Sigmoid colon (tissue), 7 donors: ENCODE measurements around the gene CLMP. TPM values are rescaled to one million over a fixed set of nuclear protein-coding genes. Genes with fewer than 3 reads are reported as not detected.
A peak's percentile ranks its signal among the peaks of the same experiment; 100 is the strongest.

Experiments
- DNase-seq: peaks from one replicate; pipeline ENCODE4 v3.0.0-alpha.2; 2019
- H3K27ac ChIP-seq, 4 donors: fragments of 200-600 bp; sonication (generic); one replicate each; pipeline ENCODE4 v1.5.1; 2016 to 2019; ENCODE audit warnings: mild to moderate bottlenecking in 1 of 4
- H3K27me3 ChIP-seq, 3 donors: fragments of 200-600 bp; sonication (generic); one replicate each; pipeline ENCODE4 v1.5.1; 2019; ENCODE audit warnings: mild to moderate bottlenecking in 1 of 3
- H3K36me3 ChIP-seq, 4 donors: fragments of 200-600 bp; sonication (generic); one replicate each; pipeline ENCODE4 v1.5.1; 2016 to 2019
- H3K4me1 ChIP-seq, 4 donors: fragments of 200-600 bp; sonication (generic); one replicate each; pipeline ENCODE4 v1.5.1; 2017 to 2019
- H3K4me3 ChIP-seq, 4 donors: fragments of 200-600 bp; sonication (generic); one replicate each; pipeline ENCODE4 v1.5.1; 2017 to 2019; ENCODE audit warnings: mild to moderate bottlenecking in 2 of 4, moderate library complexity in 1 of 4
- H3K9me3 ChIP-seq, 4 donors: fragments of 200-600 bp in 3 of 4; sonication (generic) in 3 of 4; one replicate each; pipeline versions ENCODE4 v1.5.1 to v1.6.1; 2013 to 2019
- CTCF ChIP-seq, 4 experiments: fragments of 450-650 bp in 3 of 4; fragments of 200-600 bp in 1 of 4; IDR thresholded peaks; one replicate each; pipeline ENCODE4 v1.5.1; 2016 to 2019; ENCODE audit warnings: antibody characterized with exemption in 4 of 4, mild to moderate bottlenecking in 3 of 4, moderate library complexity in 2 of 4
- EP300 ChIP-seq, 4 donors: sonication (generic); formaldehyde crosslinking; IDR thresholded peaks; one replicate each; pipeline ENCODE4 v1.6.1; 2017; ENCODE audit warnings: antibody characterized with exemption in 4 of 4
- POLR2A ChIP-seq, 2 donors: fragments of 450-650 bp; IDR thresholded peaks; one replicate each; pipeline ENCODE4 v1.6.1; 2016; ENCODE audit warnings: antibody characterized with exemption in 2 of 2, mild to moderate bottlenecking in 2 of 2, moderate library complexity in 2 of 2
- POLR2AphosphoS5 ChIP-seq, 4 donors: sonication (generic); formaldehyde crosslinking; IDR thresholded peaks; one replicate each; pipeline ENCODE4 v1.6.1; 2017; ENCODE audit warnings: antibody characterized with exemption in 4 of 4
- WGBS, 2 donors: extraction: QIAGEN DNeasy Blood & Tissue Kit; methylation state at CpG; one replicate each; pipeline ENCODE4 v1.1.7; 2013; 5-methylcytosine and 5-hydroxymethylcytosine counted together
- intact Hi-C: fragments of 100-400 bp; cut with DNase I; formaldehyde crosslinking; loops from one replicate; pipeline ENCODE4 v1.15.1; 2023
- polyA plus RNA-seq, 3 donors: library from polyadenylated mRNA; stranded (reverse); fragments of 200-250 nt; gene quantifications; one replicate each; pipeline ENCODE4 v1.2.3, GENCODE V29; 2013
- total RNA-seq, 4 donors: library from RNA; depleted of rRNA; stranded (reverse); fragments of >200 nt; gene quantifications; one replicate each; pipeline ENCODE4 v1.1.0, GENCODE V29; 2016
- donor health status: healthy with polysubstance abuse.
- donor health status: Bipolar disorder and iron deficiency.
- donor health status: healthy.

Gene CLMP
- total and polyA plus RNA-seq, 7 donors, result 1.4 to 180 (median 104) TPM

DNA sequence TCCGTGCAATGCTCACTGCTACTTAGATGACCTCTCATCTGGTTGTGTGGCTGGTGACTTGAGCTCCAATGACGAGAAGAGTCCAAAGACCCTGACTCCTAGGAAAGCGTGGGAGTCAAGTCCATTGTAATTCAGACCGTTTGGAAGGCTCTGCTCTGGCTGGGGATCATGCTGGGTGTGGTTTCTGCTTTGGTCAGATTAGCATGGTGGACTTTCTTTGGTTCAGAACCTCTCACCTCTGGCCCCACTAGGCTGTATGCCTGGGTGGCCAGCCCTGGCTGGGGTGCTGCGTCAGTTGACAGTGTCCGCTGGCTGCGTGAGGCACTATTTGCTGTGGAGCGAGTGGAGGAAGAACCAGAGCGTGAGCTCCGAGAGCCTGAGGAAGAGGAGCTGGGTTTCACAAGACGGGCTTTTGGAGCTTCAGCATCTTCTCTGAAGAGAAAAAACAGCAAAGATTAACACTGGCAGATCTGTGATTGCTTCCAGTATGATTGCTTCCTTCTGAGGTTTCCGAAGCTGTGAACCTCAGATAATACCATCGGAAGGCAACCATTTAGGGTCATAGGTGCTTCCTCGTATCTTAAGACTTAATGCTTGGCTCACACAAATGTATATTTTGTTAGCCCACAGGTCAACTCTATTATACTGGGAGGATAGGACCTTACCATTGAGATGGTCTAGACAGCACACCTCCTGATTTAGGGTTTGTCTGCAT, 121.5 kb downstream of the CLMP start:
- Histone ChIP-seq H3K36me3 (peaks cover 7 to 63% (median 13%) of the 10 kb centered on the region in 4 donors), H3K27ac (no peak overlapping the region)
- 94 to 95% methylated on average over 14 of the region's 14 CpGs for WGBS, 2 donors

GRCh38 chr11:123072762-123073161, 122.3 kb downstream of the CLMP start:
- H3K9me3 ChIP-seq, result no peaks in the 10 kb centered on the region
- no peak for DNase-seq
- no peak overlapping the region for H3K4me3 ChIP-seq
- no peaks in the 10 kb centered on the region for H3K27me3 ChIP-seq
- intact Hi-C loops, result no loop called here
- peaks cover 0 to 23% (median 14%) of the 10 kb centered on the region in 4 donors for H3K4me1 ChIP-seq
- TF ChIP-seq POLR2AphosphoS5 (IDR thresholded peaks at IDR 0.05) (no peak), CTCF (IDR thresholded peaks at IDR 0.05) (no peak), EP300 (IDR thresholded peaks at IDR 0.05) (no peak), POLR2A (IDR thresholded peaks at IDR 0.05) (no peak)
- H3K27ac ChIP-seq, result no peak overlapping the region
- peaks cover 7 to 60% (median 13%) of the 10 kb centered on the region in 4 donors for H3K36me3 ChIP-seq

More for the DNA sequence above, 121.5 kb downstream of the CLMP start:
- Histone ChIP-seq H3K4me1 (peaks cover 0 to 23% (median 14%) of the 10 kb centered on the region in 4 donors), H3K27me3 (no peaks in the 10 kb centered on the region), H3K9me3 (no peaks in the 10 kb centered on the region), H3K4me3 (no peak overlapping the region)
- DNase-seq, result no peak
- intact Hi-C loops, result no loop called here
- TF ChIP-seq CTCF (IDR thresholded peaks at IDR 0.05) (no peak), EP300 (IDR thresholded peaks at IDR 0.05) (no peak), POLR2AphosphoS5 (IDR thresholded peaks at IDR 0.05) (no peak), POLR2A (IDR thresholded peaks at IDR 0.05) (no peak)

DNA sequence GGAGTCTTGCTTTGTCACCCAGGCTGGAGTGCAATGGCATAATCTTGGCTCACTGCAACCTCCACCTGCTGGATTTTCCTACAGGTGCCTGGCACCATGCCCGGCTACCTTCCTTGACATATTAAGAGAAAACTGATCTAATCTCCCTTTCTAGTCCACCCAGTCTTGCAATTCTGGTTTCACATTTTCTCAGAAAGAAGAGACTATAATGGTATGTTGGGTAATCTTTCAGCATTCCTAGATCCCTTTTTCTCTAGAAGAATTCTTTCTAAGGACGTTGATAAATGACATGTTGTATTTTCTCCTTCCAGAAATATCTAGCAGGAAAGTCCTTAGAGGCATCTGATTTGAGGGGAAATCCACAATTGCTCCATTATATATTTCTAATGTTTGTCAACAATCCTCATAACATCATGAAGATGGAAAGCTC, 122.7 kb downstream of the CLMP start:
- Histone ChIP-seq H3K9me3 (no peaks in the 10 kb centered on the region), H3K36me3 (peaks cover 7 to 56% (median 13%) of the 10 kb centered on the region in 4 donors), H3K27ac (no peak overlapping the region), H3K27me3 (no peaks in the 10 kb centered on the region), H3K4me3 (no peak overlapping the region), H3K4me1 (peaks cover 0 to 23% (median 14%) of the 10 kb centered on the region in 4 donors)
- 15 to 59% methylated on average over 2 of the region's 2 CpGs for WGBS, 2 donors
- no peak for DNase-seq
- intact Hi-C loops, result no loop called here
- TF ChIP-seq CTCF (IDR thresholded peaks at IDR 0.05) (no peak), EP300 (IDR thresholded peaks at IDR 0.05) (no peak), POLR2AphosphoS5 (IDR thresholded peaks at IDR 0.05) (no peak), POLR2A (IDR thresholded peaks at IDR 0.05) (no peak)

DNA sequence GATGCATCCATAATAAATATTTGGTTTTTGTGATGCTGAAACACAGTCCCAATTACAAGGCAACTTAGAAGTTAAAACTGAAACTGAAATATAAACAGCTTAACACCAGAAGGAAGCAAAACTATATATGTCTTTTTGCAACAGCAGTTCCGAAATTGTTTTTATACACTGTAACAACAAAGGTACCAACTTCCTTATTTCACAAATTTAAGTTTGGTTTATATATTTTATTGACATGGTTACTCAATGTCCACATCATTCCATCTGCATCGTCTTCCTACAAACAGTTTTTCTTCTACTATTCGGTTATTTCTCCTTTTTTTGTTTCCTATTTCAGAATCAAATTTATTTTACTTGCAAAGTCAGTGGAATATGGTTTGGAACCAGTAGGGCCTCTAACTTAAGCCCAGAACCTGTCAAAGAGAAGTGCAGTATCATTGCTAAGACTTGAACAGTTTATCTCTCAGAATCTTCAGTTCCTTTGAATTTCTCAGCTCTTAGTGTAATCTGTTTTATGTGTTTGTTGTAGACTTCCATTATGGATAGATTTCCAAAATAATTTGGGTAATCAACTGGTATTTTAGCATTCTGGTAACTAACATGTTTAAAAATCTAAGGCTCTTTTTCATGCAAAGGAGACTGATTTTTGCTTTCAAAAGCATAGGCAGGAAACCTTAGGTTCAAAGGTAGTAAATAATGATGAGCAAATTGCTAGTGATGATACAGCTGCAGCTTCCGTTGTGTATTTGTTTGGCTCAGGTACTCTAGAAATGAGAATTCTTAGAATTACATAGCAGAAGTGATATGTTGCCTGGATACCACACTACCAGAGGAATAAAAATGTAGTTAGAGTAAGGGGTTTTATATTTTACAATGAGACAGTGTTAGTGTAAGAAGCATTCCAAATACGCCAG, 124.9 kb downstream of the CLMP start:
- Histone ChIP-seq H3K4me3 (peak overlapping the region in 2 of 4 donors; percentile 16 to 22), H3K27ac (peak overlapping the region; percentile 52 to 64 (median 59)), H3K9me3 (no peaks in the 10 kb centered on the region), H3K36me3 (peaks cover 7 to 40% (median 12%) of the 10 kb centered on the region in 4 donors), H3K4me1 (peaks cover 0 to 34% (median 24%) of the 10 kb centered on the region in 4 donors), H3K27me3 (no peaks in the 10 kb centered on the region)
- WGBS, 2 donors, result 31 to 40% methylated on average over 5 of the region's 5 CpGs
- intact Hi-C loops, result loop anchor here (10.0 kb wide), 1 partner anchor 415 kb away; the partner anchor contains the start of gene UBASH3B
- DNase-seq, result no peak
- TF ChIP-seq EP300 (IDR thresholded peaks at IDR 0.05) (no peak), CTCF (IDR thresholded peaks at IDR 0.05) (no peak), POLR2A (IDR thresholded peaks at IDR 0.05) (no peak), POLR2AphosphoS5 (IDR thresholded peaks at IDR 0.05) (no peak)
